HepG2 (cell line): ENCODE results near the gene CLIP2. TPM values are rescaled to one million over a fixed set of nuclear protein-coding genes. Genes with fewer than 3 reads are reported as not detected.

Source experiments
- ATAC-seq: fragments of 200-7000 bp; cut with Tn5 transposase; 3 replicates; pipeline ENCODE4 v1.9.1; 2020; ENCODE audit warnings: mild to moderate bottlenecking, moderate library complexity
- BruUV-seq: library from RNA; stranded (reverse); fragments of 400-500 nt; replicated peaks from 2 replicates; lab custom pipeline; 2021; lab: Mats Ljungman, UMichigan
- CTCF ChIA-PET: fragments of 300-600 bp; formaldehyde crosslinking; extraction: SDS; loops from one replicate; lab custom pipeline; 2021; ENCODE audit warnings: low total read pairs, inconsistent platforms, low intra/inter-chr PET ratio; lab: Yijun Ruan, JAX
- POLR2A ChIA-PET: fragments of 350-600 bp; sonication (Branson Sonifier 250); formaldehyde crosslinking; loops from one replicate; lab custom pipeline; 2020; ENCODE audit warnings: antibody characterized with exemption, inconsistent platforms; lab: Yijun Ruan, JAX
- DNase-seq: peaks from one replicate; pipeline ENCODE4 v3.0.0-alpha.2; 2015; ENCODE audit warnings: low spot score
- FAIRE-seq: peaks from 3 replicates; lab custom pipeline; 2011; peaks lifted over from hg19 to GRCh38; lab: Jason Lieb, UNC
- H2AFZ ChIP-seq: one replicate; pipeline ENCODE4 v1.6.1; 2011; ENCODE audit warnings: low read length, inconsistent platforms
- H3K27ac ChIP-seq: fragments of 300-600 bp; 3 replicates; pipeline ENCODE4 v1.8.0; 2011; ENCODE audit warnings: mixed run types, mild to moderate bottlenecking, mixed read lengths, low read length, inconsistent platforms; ENCODE audit not compliant: insufficient read depth; ENCODE audit errors: extremely low read length
- H3K27me3 ChIP-seq, 2 experiments: fragments of 200-600 bp in 1 of 2; 2 replicates in 1 of 2; 3 replicates in 1 of 2; pipeline versions ENCODE4 v1.6.0 to v1.8.0; 2011; ENCODE audit warnings: low read length in 2 of 2, mild to moderate bottlenecking in 2 of 2, moderate library complexity in 2 of 2, inconsistent platforms in 1 of 2; ENCODE audit not compliant: insufficient read depth in 2 of 2, control insufficient read depth in 1 of 2
- H3K36me3 ChIP-seq, 2 experiments: fragments of 200-600 bp in 1 of 2; replicated peaks in 1 of 2; 2 replicates in 1 of 2; 3 replicates in 1 of 2; pipeline versions ENCODE4 v1.5.1 to v1.8.0; 2011; ENCODE audit warnings: low read length in 2 of 2, inconsistent platforms in 1 of 2; ENCODE audit not compliant: insufficient read depth in 2 of 2, control insufficient read depth in 1 of 2
- H3K4me1 ChIP-seq: 2 replicates; pipeline ENCODE4 v1.5.1; 2012; ENCODE audit warnings: low read length, inconsistent platforms; ENCODE audit not compliant: insufficient read depth
- H3K4me2 ChIP-seq: 2 replicates; pipeline ENCODE4 v1.6.0; 2011; ENCODE audit warnings: low read depth, low read length, inconsistent platforms
- H3K4me3 ChIP-seq, 3 experiments: fragments of 200-600 bp in 1 of 3; sonication (generic), shearing (Covaris generic) in 1 of 3; replicated peaks in 1 of 3; 2 replicates each; pipeline ENCODE4 v1.5.1; 2011 to 2016; ENCODE audit warnings: low read length in 3 of 3, inconsistent platforms in 2 of 3, low read depth in 2 of 3, mild to moderate bottlenecking in 2 of 3, control low read depth in 1 of 3, mixed read lengths in 1 of 3; ENCODE audit not compliant: insufficient read depth in 1 of 3
- H3K79me2 ChIP-seq: one replicate; pipeline ENCODE4 v1.6.1; 2011; ENCODE audit warnings: low read length, inconsistent platforms; ENCODE audit not compliant: insufficient read depth
- H3K9ac ChIP-seq: 2 replicates; pipeline ENCODE4 v1.6.0; 2011; ENCODE audit warnings: mild to moderate bottlenecking, low read depth, low read length, inconsistent platforms; ENCODE audit not compliant: insufficient read depth
- H3K9me3 ChIP-seq: 2 replicates; pipeline ENCODE4 v1.5.1; 2012; ENCODE audit warnings: mild to moderate bottlenecking, low read length
- H4K20me1 ChIP-seq: 2 replicates; pipeline ENCODE4 v1.6.0; 2011; ENCODE audit warnings: inconsistent platforms, mild to moderate bottlenecking, low read length, moderate library complexity; ENCODE audit not compliant: insufficient read depth
- AGO2 ChIP-seq: fragments of 200-400 bp; formaldehyde crosslinking; optimal IDR thresholded peaks from 2 replicates; pipeline ENCODE3; 2017; ENCODE audit warnings: mild to moderate bottlenecking, low read depth, low read length, moderate library complexity
- ARID5B ChIP-seq: IDR thresholded peaks from 2 replicates; pipeline ENCODE4 v1.4.0; 2020; ENCODE audit warnings: mild to moderate bottlenecking, missing genetic modification reagents
- FOXP4 ChIP-seq: sonication (generic); formaldehyde crosslinking; IDR thresholded peaks from 2 replicates; pipeline ENCODE4 v1.4.0; 2020; ENCODE audit warnings: missing genetic modification reagents
- KDM5A ChIP-seq: fragments of 200-600 bp; sonication (generic); IDR thresholded peaks from 2 replicates; pipeline ENCODE4 v1.7.0; 2018; ENCODE audit warnings: antibody characterized with exemption, mild to moderate bottlenecking, low read length, borderline replicate concordance
- NFIB ChIP-seq: sonication (generic); formaldehyde crosslinking; IDR thresholded peaks from 2 replicates; pipeline ENCODE4 v1.9.0; 2021; ENCODE audit warnings: missing genetic modification reagents, mild to moderate bottlenecking, borderline replicate concordance
- STAT5B ChIP-seq: sonication (generic); formaldehyde crosslinking; IDR thresholded peaks from 2 replicates; pipeline ENCODE4 v1.4.0; 2020; ENCODE audit warnings: missing genetic modification reagents
- ZBTB26 ChIP-seq: IDR thresholded peaks from 2 replicates; pipeline ENCODE4 v1.6.1; 2016; ENCODE audit warnings: missing compliant biosample characterization, missing genetic modification reagents, borderline replicate concordance
- ZNF775 ChIP-seq: sonication (generic); formaldehyde crosslinking; IDR thresholded peaks from 2 replicates; pipeline ENCODE4 v1.4.0; 2020; ENCODE audit warnings: missing genetic modification reagents, mild to moderate bottlenecking, moderate library complexity, borderline replicate concordance
- WGBS: methylation state at CpG from one replicate; pipeline ENCODE4 v1.1.6; 2017; ENCODE audit warnings: low lambda C conversion rate; 5-methylcytosine and 5-hydroxymethylcytosine counted together
- in situ Hi-C: cut with HindIII; loops from 2 replicates; pipeline ENCODE4 v1.10.0; 2017; ENCODE audit warnings: low pct_unique_long_range_greater_than_20kb; ENCODE audit not compliant: extremely low pct_ligation_motif_present
- intact Hi-C: fragments of 100-400 bp; cut with micrococcal nuclease; formaldehyde crosslinking; loops from one replicate; pipeline ENCODE4 v1.10.0; 2022; ENCODE audit not compliant: unreplicated experiment
- polyA plus RNA-seq, 8 experiments: library from polyadenylated mRNA; depleted of rRNA in 3 of 8; stranded (reverse) in 7 of 8; unstranded in 1 of 8; fragments of >200 nt; fragmentation: Illumina TruSeq in 4 of 8; extraction: Trizol in 4 of 8; gene quantifications; 2 replicates each; pipeline versions ENCODE4 v1.2.1 to v1.2.3, GENCODE V29; 2011 to 2016; ENCODE audit warnings: low read depth in 4 of 8, missing spikeins in 1 of 8, mixed read lengths in 1 of 8; ENCODE audit not compliant: insufficient read depth in 1 of 8
- total RNA-seq, 5 experiments: library from RNA; depleted of rRNA; stranded (reverse); fragments of >200 nt; fragmentation: Illumina TruSeq; extraction: Trizol; gene quantifications; 2 replicates each; pipeline ENCODE4 v1.2.3, GENCODE V29; 2016; ENCODE audit warnings: low read depth in 1 of 5

Gene CLIP2
- total and polyA plus RNA-seq, 2 of the 13 experiments (the other 11 are each of a cell fraction or from before 2014, with no cell fraction given) = 6.5 to 17.4 TPM

- Histone ChIP-seq H3K27ac (no peak overlapping the region), H3K9ac (no peak overlapping the region)
Measured at GRCh38 chr7:74324531-74325209, 35.5 kb downstream of the CLIP2 start.

GRCh38 chr7:74325210-74325565, 36.0 kb downstream of the CLIP2 start:
- intact Hi-C loops = no loop called here
- TF ChIP-seq ARID5B (CRISPR knock-in tag) (no peak), ZNF775 (CRISPR knock-in tag) (no peak), KDM5A (no peak), NFIB (CRISPR knock-in tag) (no peak), ZBTB26 (no peak), FOXP4 (CRISPR knock-in tag) (no peak)

More at GRCh38 chr7:74324531-74325209, 35.5 kb downstream of the CLIP2 start:
- Histone ChIP-seq H3K36me3 (peaks cover 10 to 26% of the 10 kb centered on the region in 2 experiments; a peak in 3 of 5 replicates), H4K20me1 (no peaks in the 10 kb centered on the region), H2AFZ (no peak overlapping the region), H3K4me2 (no peak overlapping the region), H3K9me3 (no peaks in the 10 kb centered on the region), H3K27me3 (no peaks in the 10 kb centered on the region), H3K79me2 (no peaks in the 10 kb centered on the region), H3K4me3 (no peak overlapping the region), H3K4me1 (no peaks in the 10 kb centered on the region)
- FAIRE-seq = no peak
- ChIA-PET POLR2A (no interaction called here), CTCF (no interaction called here)
- no peak for ATAC-seq
- TF ChIP-seq AGO2 (peak; percentile 15), STAT5B (CRISPR knock-in tag) (no peak)
- WGBS = 93% methylated on average over 9 of the region's 12 CpGs
- intact Hi-C loops = no loop called here
- in situ Hi-C loops = no loop called here
- no peak for DNase-seq
- BruUV-seq = no TSS peak

More at GRCh38 chr7:74325210-74325565, 36.0 kb downstream of the CLIP2 start:
- Histone ChIP-seq H3K79me2 (no peaks in the 10 kb centered on the region), H3K27ac (no peak overlapping the region), H3K4me1 (no peaks in the 10 kb centered on the region), H4K20me1 (no peaks in the 10 kb centered on the region), H3K27me3 (no peaks in the 10 kb centered on the region), H2AFZ (no peak overlapping the region), H3K9me3 (no peaks in the 10 kb centered on the region), H3K36me3 (peaks cover 10 to 26% of the 10 kb centered on the region in 2 experiments; a peak in 3 of 5 replicates), H3K4me3 (no peak overlapping the region), H3K4me2 (no peak overlapping the region), H3K9ac (no peak overlapping the region)
- 96% methylated on average over 8 of the region's 9 CpGs for WGBS
- no TSS peak for BruUV-seq
- in situ Hi-C loops = no loop called here
- no peak for FAIRE-seq
- ChIA-PET POLR2A (no interaction called here), CTCF (no interaction called here)
- no peak for DNase-seq
- ATAC-seq = no peak
